T-helper 9 cell (primary cell): ENCODE results near the gene GRM4.

Experiments
- DNase-seq: peaks from one replicate; pipeline ENCODE4 v3.0.0-alpha.2; 2020

GRM4 gene

GRCh38 chr6:34082864-34083626 is 62.8 kb downstream of the GRM4 start:
- DNase-seq: no peak

DNA sequence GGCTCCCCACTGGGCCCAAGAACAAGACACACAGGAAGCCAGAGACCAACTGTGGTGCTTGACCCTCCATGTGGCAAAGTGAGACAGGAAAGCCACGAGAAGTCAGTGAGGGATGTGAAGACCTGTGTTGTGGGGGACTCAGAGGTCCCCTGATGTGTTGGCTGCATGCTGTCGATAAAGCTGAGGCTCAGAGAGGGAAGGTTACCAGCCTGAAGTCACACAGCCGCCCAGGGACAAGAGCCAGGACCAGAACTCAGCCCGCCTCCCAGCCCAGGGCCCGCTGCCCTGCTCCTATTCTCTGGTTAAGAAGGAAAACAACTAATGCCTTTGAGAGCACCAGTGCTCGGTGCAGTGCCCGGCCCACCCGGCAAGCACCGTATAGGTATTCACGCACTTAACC is 63.5 kb downstream of the GRM4 start:
- DNase-seq: no peak

DNA sequence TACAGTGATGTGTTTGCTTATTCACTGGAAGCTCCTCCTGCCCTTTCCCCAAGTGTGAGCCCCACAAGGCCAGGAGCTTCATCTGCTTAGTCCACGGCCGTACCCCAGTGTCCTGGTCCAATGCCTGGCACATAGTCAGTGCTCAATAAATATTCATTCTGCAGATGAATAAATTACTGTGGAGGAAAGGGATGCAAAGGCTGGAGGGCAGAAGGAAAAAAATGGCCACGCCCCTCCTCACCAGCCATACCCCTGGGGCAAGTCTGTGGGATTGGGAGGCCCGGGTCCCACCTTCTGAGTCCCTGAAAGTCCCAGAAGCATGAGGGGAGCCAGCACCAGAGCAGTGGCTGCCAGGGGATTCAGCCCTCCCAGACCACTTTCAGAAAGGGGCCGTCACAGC is 65.5 kb downstream of the GRM4 start:
- DNase-seq: no peak

- DNase-seq: no peak
Observed at GRCh38 chr6:34079899-34080298, 66.0 kb downstream of the GRM4 start.

GRCh38 chr6:34075906-34076305 is 70.0 kb downstream of the GRM4 start:
- DNase-seq: no peak

GRCh38 chr6:34074064-34074742 is 71.7 kb downstream of the GRM4 start:
- no peak for DNase-seq

- DNase-seq: no peak
Observed at GRCh38 chr6:34073540-34073939, 72.3 kb downstream of the GRM4 start.

- DNase-seq: no peak
Observed at GRCh38 chr6:34072727-34073126, 73.2 kb downstream of the GRM4 start.

DNA sequence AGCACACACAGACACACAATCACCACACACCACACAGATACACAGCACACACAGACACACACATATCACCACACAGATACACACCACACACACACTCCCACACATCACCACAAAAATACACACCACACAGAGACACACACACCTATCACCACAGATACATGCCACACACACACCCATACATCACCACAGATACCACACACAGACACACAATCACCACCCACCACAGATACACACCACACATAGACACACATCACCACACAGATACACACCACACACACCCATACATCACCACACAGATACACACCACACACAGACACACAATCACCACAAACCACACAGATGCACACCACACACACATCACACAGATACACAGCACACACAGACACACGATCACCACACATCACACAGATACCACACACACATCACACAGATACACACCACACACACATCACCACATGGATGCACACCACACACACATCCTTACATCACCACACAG is 74.0 kb downstream of the GRM4 start:
- DNase-seq: no peak

GRCh38 chr6:34071136-34071883 is 74.6 kb downstream of the GRM4 start:
- DNase-seq: no peak

DNA sequence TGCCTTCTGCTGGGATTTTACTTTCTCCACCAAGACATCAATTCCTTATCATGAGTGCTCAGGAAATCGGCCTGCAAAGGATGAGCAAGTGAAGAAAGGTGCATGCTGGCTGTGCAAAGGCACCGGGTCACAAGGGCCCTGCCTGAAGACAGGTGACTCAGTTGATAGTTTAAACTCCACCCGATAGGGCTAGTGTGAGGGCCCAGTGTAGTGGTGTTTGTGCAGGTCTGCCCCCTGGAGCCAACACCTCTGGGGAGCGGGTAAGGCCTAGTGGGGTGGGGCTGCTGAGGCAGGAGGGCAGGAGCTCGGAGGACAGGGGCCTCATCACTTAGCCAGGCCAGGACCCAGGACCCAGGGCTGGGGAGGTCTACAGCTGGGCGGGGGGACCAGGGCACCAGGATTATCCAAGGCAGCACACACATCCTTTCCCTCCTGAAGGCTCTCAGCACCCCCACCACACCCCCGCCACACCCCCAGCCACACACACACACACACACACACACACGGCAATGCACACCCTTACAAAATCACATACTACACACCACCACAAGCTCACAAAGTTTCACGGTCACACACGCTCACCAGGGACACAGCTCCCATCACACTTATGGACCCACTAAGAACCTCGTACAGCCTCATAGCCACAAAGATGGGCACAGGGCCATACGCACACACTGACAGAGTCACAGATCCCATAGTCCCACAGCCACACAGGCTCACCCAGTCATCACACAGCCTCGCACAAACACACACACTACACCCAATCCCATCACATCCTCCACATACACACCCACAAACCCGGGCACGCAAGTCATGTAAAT is 75.4 kb downstream of the GRM4 start:
- DNase-seq: no peak

DNA sequence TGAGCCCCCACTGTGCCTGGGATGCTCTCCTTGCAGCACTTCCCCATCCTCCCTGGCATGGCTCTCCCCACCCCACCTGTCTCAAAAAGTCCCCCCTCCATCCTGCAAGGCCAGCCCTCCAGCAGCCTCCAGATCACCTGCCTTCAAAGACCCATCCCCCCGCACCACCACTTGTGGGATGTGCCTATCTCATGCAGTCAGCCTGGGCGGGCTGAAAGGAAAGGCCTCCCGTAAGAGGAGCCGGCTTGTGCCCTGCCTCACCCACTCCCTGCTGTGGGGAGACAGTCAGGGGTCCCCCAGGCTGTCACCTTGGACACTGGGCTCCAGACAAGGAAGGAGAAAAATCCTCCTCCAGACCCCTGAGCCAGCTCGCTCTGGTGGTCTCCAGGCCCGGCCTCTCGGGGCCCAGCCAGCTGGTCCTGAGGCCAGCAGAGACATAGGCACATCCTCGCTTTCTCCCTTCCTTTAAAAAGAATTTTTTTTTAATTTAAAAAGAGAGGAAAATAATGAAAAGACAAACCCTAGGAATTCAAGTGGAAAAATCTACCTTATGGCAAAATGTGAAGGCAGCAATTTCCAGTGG is 77.3 kb downstream of the GRM4 start:
- DNase-seq: no peak

- DNase-seq: no peak
Observed at GRCh38 chr6:34067814-34068213, 78.1 kb downstream of the GRM4 start.

GRCh38 chr6:34066772-34067770 is 78.8 kb downstream of the GRM4 start:
- DNase-seq: no peak

DNA sequence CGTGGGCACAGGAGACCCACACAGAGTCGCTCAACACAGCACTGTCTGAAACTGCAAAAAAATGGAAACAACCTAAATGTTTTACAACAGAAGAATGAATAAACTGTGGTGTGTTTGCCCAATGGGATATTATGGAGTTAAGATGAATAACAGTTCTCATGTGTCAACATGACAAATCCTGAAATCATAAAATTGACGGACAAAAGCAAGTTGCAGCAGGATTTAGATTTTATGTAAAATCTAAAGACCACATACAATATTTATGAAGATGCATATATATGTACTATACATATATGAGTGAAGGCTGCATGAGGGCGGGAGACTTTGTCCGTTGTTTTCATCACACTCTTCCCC is 79.7 kb downstream of the GRM4 start:
- no peak for DNase-seq

DNA sequence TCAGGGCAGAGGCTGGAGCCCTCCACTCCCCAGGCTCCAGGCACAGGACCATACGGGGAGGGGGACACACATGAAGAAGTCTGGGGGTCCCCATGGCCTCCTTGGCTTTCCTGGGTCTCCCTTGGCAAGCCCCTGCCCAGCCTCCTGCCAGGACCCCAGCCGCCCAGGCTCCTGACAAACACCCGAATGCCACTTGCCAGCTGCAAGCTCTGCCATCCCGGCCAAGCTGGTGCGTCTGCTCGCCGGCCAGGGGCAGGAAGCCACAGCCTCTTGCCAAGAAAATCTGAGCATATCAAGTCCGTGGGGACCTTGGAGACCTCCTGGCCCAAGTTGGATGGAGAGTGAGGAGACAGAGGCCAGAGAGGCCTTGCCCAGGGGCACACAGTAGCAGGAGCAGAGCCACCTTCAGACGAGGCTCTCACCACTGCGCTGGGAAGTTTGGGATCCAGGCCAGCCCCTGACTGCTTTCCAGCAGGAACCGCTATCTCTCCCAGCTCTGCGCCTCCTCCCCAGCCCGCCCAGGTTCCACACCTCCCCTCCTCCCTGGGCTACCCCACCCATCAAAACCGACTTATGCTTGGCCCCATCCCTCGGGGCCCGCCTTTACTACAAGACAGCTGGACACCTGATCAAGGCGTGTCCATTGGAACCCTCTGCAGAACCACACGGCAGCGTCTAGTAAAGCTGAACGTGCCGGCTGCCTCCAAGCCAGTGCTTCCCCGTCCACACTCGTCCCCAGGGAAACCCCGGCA is 80.2 kb downstream of the GRM4 start:
- no peak for DNase-seq

DNA sequence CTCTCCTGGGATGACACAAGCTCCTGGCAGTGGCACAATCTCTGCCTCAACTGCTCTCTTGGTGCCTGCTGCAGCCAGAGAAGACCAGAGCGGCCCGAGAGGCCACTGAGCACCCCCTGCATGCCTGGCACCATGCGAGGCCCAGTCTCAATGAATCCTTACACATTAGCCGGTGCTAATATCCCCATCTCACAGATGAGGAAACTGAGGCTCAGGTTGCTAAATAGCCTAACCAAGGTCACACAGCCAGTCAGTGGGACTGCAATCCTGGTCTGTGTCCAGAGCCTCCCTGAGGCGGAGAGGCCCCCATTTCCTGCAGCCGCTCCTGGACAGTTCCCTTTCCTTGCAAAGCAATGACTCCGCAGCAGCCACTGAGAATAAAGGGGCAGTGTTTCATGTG is 81.2 kb downstream of the GRM4 start:
- DNase-seq: no peak

DNA sequence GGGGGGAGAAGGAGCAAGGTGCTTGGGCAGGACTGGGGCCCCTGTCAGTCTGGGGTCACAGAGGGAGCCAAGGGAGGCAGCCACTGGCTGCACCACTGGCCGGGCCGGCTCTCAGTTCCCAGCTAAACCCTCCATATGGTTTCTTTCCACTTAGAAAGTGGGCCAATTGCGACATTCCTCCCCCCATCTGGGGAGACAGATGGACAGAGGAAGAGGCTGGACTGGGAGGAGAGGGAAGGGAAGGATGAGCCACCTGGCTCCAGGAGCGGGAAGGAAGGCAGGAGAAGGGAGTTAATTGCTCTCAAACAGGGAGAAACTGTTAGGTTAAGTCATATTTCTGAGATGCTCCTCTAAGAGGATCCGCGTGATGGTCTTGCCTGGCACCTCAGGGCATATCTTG is 82.2 kb downstream of the GRM4 start:
- DNase-seq: no peak

DNA sequence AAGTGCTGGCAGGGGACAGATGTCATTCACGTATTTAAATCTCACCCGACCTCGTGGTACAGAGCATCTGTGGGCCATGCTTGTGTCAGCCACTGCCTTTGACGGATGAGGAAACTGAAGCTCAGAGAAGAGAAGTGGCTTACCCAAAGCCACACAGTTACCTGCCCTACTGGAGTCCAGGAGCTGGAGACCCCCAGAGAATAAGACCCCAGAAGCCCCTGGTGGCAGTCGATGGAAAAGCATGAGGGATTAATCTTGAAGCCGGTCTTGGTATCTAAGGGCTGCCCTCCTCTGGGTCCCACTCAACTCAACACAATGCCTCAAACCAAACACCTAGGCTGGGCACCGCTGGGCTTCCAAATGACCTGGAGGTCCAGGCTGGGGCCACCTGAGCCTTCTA is 83.1 kb downstream of the GRM4 start:
- DNase-seq: no peak

GRCh38 chr6:34062156-34062555 is 83.7 kb downstream of the GRM4 start:
- no peak for DNase-seq
